ENCODE data around the gene KRTAP5-6.
A peak's percentile ranks its signal among the peaks of the same experiment; 100 is the strongest.

The KRTAP5-6 gene

GRCh38 chr11:1652442-1652770, 44.6 kb upstream of the KRTAP5-6 start:
- no peak overlapping the region for H3K4me3 ChIP-seq (ENCODE audit: low read depth, low read length)
- no peaks in the 10 kb centered on the region for H3K79me2 ChIP-seq (ENCODE audit: control insufficient read depth, insufficient read depth, low read length, poor library complexity)
- H3K18ac ChIP-seq (ENCODE audit: low read length) = no peak overlapping the region
- H3K9ac ChIP-seq (ENCODE audit: low read length) = no peak overlapping the region
- H3K27me3 ChIP-seq (ENCODE audit: insufficient read depth, low read length) = no peaks in the 10 kb centered on the region
- no peak overlapping the region for H3K14ac ChIP-seq (ENCODE audit: low read length)
- no CpG with 5 or more reads among the region's 20 CpGs for WGBS (ENCODE audit: extremely low coverage, insufficient coverage, insufficient read length)
- H4K91ac ChIP-seq (ENCODE audit: low read depth, low read length) = no peak overlapping the region
- H2AFZ ChIP-seq (ENCODE audit: insufficient read depth, low read length, poor library complexity) = no peak overlapping the region
- no peak for DNase-seq
- no peak overlapping the region for H2BK5ac ChIP-seq (ENCODE audit: low read depth, low read length, poor library complexity)
- H2AK5ac ChIP-seq (ENCODE audit: low read length) = no peak overlapping the region
- peaks cover 1% of the 10 kb centered on the region for H3K9me3 ChIP-seq (ENCODE audit: insufficient read depth, low read depth, low read length)
- H3K4me2 ChIP-seq (ENCODE audit: low read length) = no peak overlapping the region
- no peak overlapping the region for H3K23ac ChIP-seq (ENCODE audit: low read length)
- no peaks in the 10 kb centered on the region for H3K79me1 ChIP-seq (ENCODE audit: low read length)
- H2BK12ac ChIP-seq (ENCODE audit: low read length) = no peak overlapping the region
- H3K27ac ChIP-seq (ENCODE audit: low read depth, low read length) = no peak overlapping the region
- H3K36me3 ChIP-seq (ENCODE audit: control insufficient read depth in 1 of 2, insufficient read depth in 2 of 2, low read length in 2 of 2) = no peaks in the 10 kb centered on the region
- H3K4me1 ChIP-seq (ENCODE audit: control insufficient read depth in 1 of 2, insufficient read depth in 2 of 2, low read length in 2 of 2) = no peaks in the 10 kb centered on the region
- no peak overlapping the region for H2BK120ac ChIP-seq (ENCODE audit: insufficient read depth, low read length, poor library complexity)
- no peak overlapping the region for H4K12ac ChIP-seq (ENCODE audit: low read depth, low read length)
- H4K8ac ChIP-seq (ENCODE audit: low read depth, low read length) = no peak overlapping the region
- no peak overlapping the region for H3K4ac ChIP-seq (ENCODE audit: low read depth, low read length)

- WGBS (ENCODE audit: extremely low coverage, insufficient coverage, insufficient read length) = no CpG with 5 or more reads among the region's 34 CpGs
- no peak overlapping the region for H4K12ac ChIP-seq (ENCODE audit: low read depth, low read length)
- H3K9me3 ChIP-seq (ENCODE audit: insufficient read depth, low read depth, low read length) = peaks cover 1% of the 10 kb centered on the region
Measured at GRCh38 chr11:1652771-1653540, 44.0 kb upstream of the KRTAP5-6 start.

GRCh38 chr11:1653541-1654387, 43.2 kb upstream of the KRTAP5-6 start:
- Histone ChIP-seq H2BK120ac (ENCODE audit: insufficient read depth, low read length, poor library complexity) (no peak overlapping the region), H3K36me3 (ENCODE audit: control insufficient read depth in 1 of 2, insufficient read depth in 2 of 2, low read length in 2 of 2) (no peaks in the 10 kb centered on the region), H3K23ac (ENCODE audit: low read length) (no peak overlapping the region), H2AK5ac (ENCODE audit: low read length) (no peak overlapping the region), H3K79me1 (ENCODE audit: low read length) (no peaks in the 10 kb centered on the region), H2BK5ac (ENCODE audit: low read depth, low read length, poor library complexity) (no peak overlapping the region), H3K9me3 (ENCODE audit: insufficient read depth, low read depth, low read length) (peaks cover 1% of the 10 kb centered on the region), H4K8ac (ENCODE audit: low read depth, low read length) (no peak overlapping the region), H3K18ac (ENCODE audit: low read length) (no peak overlapping the region), H2AFZ (ENCODE audit: insufficient read depth, low read length, poor library complexity) (no peak overlapping the region), H3K4ac (ENCODE audit: low read depth, low read length) (no peak overlapping the region), H3K4me3 (ENCODE audit: low read depth, low read length) (no peak overlapping the region), H2BK12ac (ENCODE audit: low read length) (no peak overlapping the region), H3K9ac (ENCODE audit: low read length) (no peak overlapping the region), H3K4me2 (ENCODE audit: low read length) (no peak overlapping the region), H3K4me1 (ENCODE audit: control insufficient read depth in 1 of 2, insufficient read depth in 2 of 2, low read length in 2 of 2) (no peaks in the 10 kb centered on the region), H3K27me3 (ENCODE audit: insufficient read depth, low read length) (no peaks in the 10 kb centered on the region), H3K79me2 (ENCODE audit: control insufficient read depth, insufficient read depth, low read length, poor library complexity) (no peaks in the 10 kb centered on the region), H3K27ac (ENCODE audit: low read depth, low read length) (no peak overlapping the region), H4K12ac (ENCODE audit: low read depth, low read length) (no peak overlapping the region), H3K14ac (ENCODE audit: low read length) (no peak overlapping the region), H4K91ac (ENCODE audit: low read depth, low read length) (no peak overlapping the region)
- WGBS (ENCODE audit: extremely low coverage, insufficient coverage, insufficient read length) = 100% methylated on average over 1 of the region's 14 CpGs
- DNase-seq = no peak

More at GRCh38 chr11:1652771-1653540, 44.0 kb upstream of the KRTAP5-6 start:
- H3K4me3 ChIP-seq (ENCODE audit: low read depth, low read length) = no peak overlapping the region
- no peak overlapping the region for H3K18ac ChIP-seq (ENCODE audit: low read length)
- no peak overlapping the region for H4K91ac ChIP-seq (ENCODE audit: low read depth, low read length)
- no peak overlapping the region for H2AK5ac ChIP-seq (ENCODE audit: low read length)
- no peaks in the 10 kb centered on the region for H3K4me1 ChIP-seq (ENCODE audit: control insufficient read depth in 1 of 2, insufficient read depth in 2 of 2, low read length in 2 of 2)
- no peak overlapping the region for H2BK12ac ChIP-seq (ENCODE audit: low read length)
- H2BK5ac ChIP-seq (ENCODE audit: low read depth, low read length, poor library complexity) = no peak overlapping the region
- no peak overlapping the region for H3K23ac ChIP-seq (ENCODE audit: low read length)
- H3K4me2 ChIP-seq (ENCODE audit: low read length) = no peak overlapping the region
- no peaks in the 10 kb centered on the region for H3K27me3 ChIP-seq (ENCODE audit: insufficient read depth, low read length)
- no peaks in the 10 kb centered on the region for H3K36me3 ChIP-seq (ENCODE audit: control insufficient read depth in 1 of 2, insufficient read depth in 2 of 2, low read length in 2 of 2)
- H3K79me2 ChIP-seq (ENCODE audit: control insufficient read depth, insufficient read depth, low read length, poor library complexity) = no peaks in the 10 kb centered on the region
- no peak overlapping the region for H3K4ac ChIP-seq (ENCODE audit: low read depth, low read length)
- no peak overlapping the region for H3K14ac ChIP-seq (ENCODE audit: low read length)
- DNase-seq = peak; percentile 53 to 84
- no peak overlapping the region for H3K9ac ChIP-seq (ENCODE audit: low read length)
- no peak overlapping the region for H3K27ac ChIP-seq (ENCODE audit: low read depth, low read length)
- no peaks in the 10 kb centered on the region for H3K79me1 ChIP-seq (ENCODE audit: low read length)
- H2AFZ ChIP-seq (ENCODE audit: insufficient read depth, low read length, poor library complexity) = no peak overlapping the region
- H4K8ac ChIP-seq (ENCODE audit: low read depth, low read length) = no peak overlapping the region
- H2BK120ac ChIP-seq (ENCODE audit: insufficient read depth, low read length, poor library complexity) = no peak overlapping the region

GRCh38 chr11:1654388-1655167, 42.4 kb upstream of the KRTAP5-6 start:
- Histone ChIP-seq H2AK5ac (ENCODE audit: low read length) (no peak overlapping the region), H3K4me2 (ENCODE audit: low read length) (no peak overlapping the region), H3K79me2 (ENCODE audit: control insufficient read depth, insufficient read depth, low read length, poor library complexity) (no peaks in the 10 kb centered on the region), H4K12ac (ENCODE audit: low read depth, low read length) (no peak overlapping the region), H3K9ac (ENCODE audit: low read length) (no peak overlapping the region), H3K4me3 (ENCODE audit: low read depth, low read length) (no peak overlapping the region), H3K27me3 (ENCODE audit: insufficient read depth, low read length) (no peaks in the 10 kb centered on the region), H3K36me3 (ENCODE audit: control insufficient read depth in 1 of 2, insufficient read depth in 2 of 2, low read length in 2 of 2) (no peaks in the 10 kb centered on the region), H2BK120ac (ENCODE audit: insufficient read depth, low read length, poor library complexity) (no peak overlapping the region), H3K18ac (ENCODE audit: low read length) (no peak overlapping the region), H3K27ac (ENCODE audit: low read depth, low read length) (no peak overlapping the region), H2BK12ac (ENCODE audit: low read length) (no peak overlapping the region), H2BK5ac (ENCODE audit: low read depth, low read length, poor library complexity) (no peak overlapping the region), H3K9me3 (ENCODE audit: insufficient read depth, low read depth, low read length) (peaks cover 1% of the 10 kb centered on the region), H3K4me1 (ENCODE audit: control insufficient read depth in 1 of 2, insufficient read depth in 2 of 2, low read length in 2 of 2) (no peaks in the 10 kb centered on the region), H3K79me1 (ENCODE audit: low read length) (no peaks in the 10 kb centered on the region), H4K91ac (ENCODE audit: low read depth, low read length) (no peak overlapping the region), H3K4ac (ENCODE audit: low read depth, low read length) (no peak overlapping the region), H2AFZ (ENCODE audit: insufficient read depth, low read length, poor library complexity) (no peak overlapping the region), H4K8ac (ENCODE audit: low read depth, low read length) (no peak overlapping the region), H3K23ac (ENCODE audit: low read length) (no peak overlapping the region), H3K14ac (ENCODE audit: low read length) (no peak overlapping the region)
- no peak for DNase-seq
- no CpG with 5 or more reads among the region's 21 CpGs for WGBS (ENCODE audit: extremely low coverage, insufficient coverage, insufficient read length)
